Ishikawa (cell line): ENCODE measurements around the gene CYBRD1.

Experiments used
- CEBPB ChIP-seq: IDR thresholded peaks from 2 replicates; pipeline ENCODE4 v1.6.1; 2012
- CREB1 ChIP-seq: IDR thresholded peaks from 2 replicates; pipeline ENCODE4 v1.6.1; 2012; ENCODE audit warnings: low read depth
- EGR1 ChIP-seq: IDR thresholded peaks from 2 replicates; pipeline ENCODE4 v1.6.1; 2012
- MAX ChIP-seq: IDR thresholded peaks from 2 replicates; pipeline ENCODE4 v1.6.1; 2012
- NFIC ChIP-seq: IDR thresholded peaks from 2 replicates; pipeline ENCODE4 v1.6.1; 2012
- TCF12 ChIP-seq: IDR thresholded peaks from 2 replicates; pipeline ENCODE4 v1.6.1; 2012; ENCODE audit warnings: low read depth
- TF ChIP-seq, protein P1 (sequence below): IDR thresholded peaks from 2 replicates; pipeline ENCODE4 v1.6.1; 2012
- TF ChIP-seq, protein P2 (sequence below): IDR thresholded peaks from 2 replicates; pipeline ENCODE4 v1.6.1; 2012; ENCODE audit warnings: low read depth, mild to moderate bottlenecking

DNA sequence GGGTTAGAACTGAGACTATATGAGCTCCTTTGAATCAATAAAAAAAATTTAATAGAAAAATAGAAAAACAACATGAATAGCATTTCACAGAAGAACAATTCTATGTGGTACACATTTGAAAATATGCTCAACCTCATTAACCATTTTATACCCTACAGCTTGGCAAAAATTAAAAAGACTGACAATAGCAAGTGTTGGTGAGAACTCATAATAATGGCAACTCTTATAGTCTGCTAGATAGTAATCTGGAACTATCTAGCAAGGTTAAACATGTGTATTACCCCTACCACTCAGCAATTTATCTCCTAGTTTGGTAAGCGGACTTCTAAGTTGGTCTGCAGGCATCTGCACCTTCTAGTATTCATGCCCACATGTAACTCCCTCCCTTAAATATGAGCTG, 67.8 kb downstream of the CYBRD1 start:
- TF ChIP-seq, protein P1, sequence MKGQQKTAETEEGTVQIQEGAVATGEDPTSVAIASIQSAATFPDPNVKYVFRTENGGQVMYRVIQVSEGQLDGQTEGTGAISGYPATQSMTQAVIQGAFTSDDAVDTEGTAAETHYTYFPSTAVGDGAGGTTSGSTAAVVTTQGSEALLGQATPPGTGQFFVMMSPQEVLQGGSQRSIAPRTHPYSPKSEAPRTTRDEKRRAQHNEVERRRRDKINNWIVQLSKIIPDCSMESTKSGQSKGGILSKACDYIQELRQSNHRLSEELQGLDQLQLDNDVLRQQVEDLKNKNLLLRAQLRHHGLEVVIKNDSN = no peak
- TF ChIP-seq EGR1 = no peak
- TF ChIP-seq NFIC = no peak
- no peak for TF ChIP-seq MAX
- TF ChIP-seq, protein P2, sequence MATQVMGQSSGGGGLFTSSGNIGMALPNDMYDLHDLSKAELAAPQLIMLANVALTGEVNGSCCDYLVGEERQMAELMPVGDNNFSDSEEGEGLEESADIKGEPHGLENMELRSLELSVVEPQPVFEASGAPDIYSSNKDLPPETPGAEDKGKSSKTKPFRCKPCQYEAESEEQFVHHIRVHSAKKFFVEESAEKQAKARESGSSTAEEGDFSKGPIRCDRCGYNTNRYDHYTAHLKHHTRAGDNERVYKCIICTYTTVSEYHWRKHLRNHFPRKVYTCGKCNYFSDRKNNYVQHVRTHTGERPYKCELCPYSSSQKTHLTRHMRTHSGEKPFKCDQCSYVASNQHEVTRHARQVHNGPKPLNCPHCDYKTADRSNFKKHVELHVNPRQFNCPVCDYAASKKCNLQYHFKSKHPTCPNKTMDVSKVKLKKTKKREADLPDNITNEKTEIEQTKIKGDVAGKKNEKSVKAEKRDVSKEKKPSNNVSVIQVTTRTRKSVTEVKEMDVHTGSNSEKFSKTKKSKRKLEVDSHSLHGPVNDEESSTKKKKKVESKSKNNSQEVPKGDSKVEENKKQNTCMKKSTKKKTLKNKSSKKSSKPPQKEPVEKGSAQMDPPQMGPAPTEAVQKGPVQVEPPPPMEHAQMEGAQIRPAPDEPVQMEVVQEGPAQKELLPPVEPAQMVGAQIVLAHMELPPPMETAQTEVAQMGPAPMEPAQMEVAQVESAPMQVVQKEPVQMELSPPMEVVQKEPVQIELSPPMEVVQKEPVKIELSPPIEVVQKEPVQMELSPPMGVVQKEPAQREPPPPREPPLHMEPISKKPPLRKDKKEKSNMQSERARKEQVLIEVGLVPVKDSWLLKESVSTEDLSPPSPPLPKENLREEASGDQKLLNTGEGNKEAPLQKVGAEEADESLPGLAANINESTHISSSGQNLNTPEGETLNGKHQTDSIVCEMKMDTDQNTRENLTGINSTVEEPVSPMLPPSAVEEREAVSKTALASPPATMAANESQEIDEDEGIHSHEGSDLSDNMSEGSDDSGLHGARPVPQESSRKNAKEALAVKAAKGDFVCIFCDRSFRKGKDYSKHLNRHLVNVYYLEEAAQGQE = no peak
- no peak for TF ChIP-seq TCF12
- TF ChIP-seq CREB1 = no peak
- TF ChIP-seq CEBPB = no peak
